NCI-H446 treated with DMSO at 0.1 percent for 48 hours (cell line): Measurements from ENCODE around the gene CEP55.
"Not testable (repeated sequence)": the region's sequence is repeated elsewhere in the genome, so short reads cannot be mapped to it uniquely, and the experiment has no call there.

ENCODE experiments used
- DNase-seq: peaks from one replicate; lab custom pipeline; 2025; lab: John Stamatoyannopoulos, UW

The CEP55 gene

GRCh38 chr10:93496322-93497041, at the start of gene CEP55:
TSS of gene CEP55 (plus strand) at chr10:93496612. CDS start at chr10:93500052, 3,440 bp downstream.
- peak; percentile 79 for DNase-seq

GRCh38 chr10:93447019-93447418, 49.4 kb upstream of the CEP55 start:
- no peak for DNase-seq

DNA sequence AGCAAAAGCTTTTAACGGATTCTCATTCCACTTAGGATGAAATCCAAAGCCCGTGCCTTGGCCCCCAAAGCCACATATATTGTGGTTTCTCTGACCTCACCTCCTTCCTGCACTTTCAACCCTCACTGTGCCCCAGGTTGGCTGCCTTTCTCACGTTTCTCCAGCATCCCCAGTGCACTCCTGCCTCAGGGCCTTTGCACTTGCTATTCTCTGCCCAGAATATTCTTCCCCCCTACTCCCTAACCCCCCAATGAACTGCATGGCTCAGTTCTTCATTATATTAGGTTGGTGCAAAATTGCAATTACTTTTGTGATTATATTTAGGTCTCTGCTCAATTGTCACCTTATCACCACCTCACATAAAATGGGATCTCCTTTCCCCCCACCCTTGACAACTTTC, 48.4 kb upstream of the CEP55 start:
- no peak for DNase-seq

DNA sequence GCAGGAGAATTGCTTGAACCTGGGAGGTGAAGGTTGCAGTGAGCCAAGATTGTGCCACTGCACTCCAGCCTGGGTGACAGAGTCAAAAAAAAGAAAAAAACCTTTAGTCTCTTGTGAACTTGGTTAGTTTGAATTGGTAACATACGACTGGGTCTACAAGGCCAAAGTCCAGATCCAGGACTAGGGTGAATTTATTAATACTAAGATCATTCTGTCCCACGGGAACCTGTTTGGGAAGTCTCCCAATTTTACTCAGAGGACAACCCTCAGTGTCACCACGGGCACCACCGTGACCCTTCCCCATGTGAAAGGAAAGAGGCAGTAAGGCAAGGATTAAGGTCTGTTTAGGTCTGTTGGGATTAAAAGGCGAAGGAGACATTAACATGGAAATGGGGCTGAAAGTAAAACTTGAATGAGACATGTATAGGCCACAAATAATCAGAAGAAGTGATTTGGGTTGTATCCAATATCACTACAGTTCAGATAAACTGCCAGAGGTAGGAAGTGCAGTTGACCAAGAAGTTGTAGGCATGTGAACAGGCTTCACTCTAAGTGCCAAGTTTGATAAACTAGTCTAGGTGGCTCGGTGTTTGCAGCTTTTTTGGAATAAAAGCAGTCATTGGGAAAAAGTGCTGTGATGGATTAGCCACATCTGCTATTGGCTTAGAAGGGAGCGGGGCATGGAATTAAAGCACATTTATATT, 45.0 kb upstream of the CEP55 start:
- DNase-seq, result no peak

DNA sequence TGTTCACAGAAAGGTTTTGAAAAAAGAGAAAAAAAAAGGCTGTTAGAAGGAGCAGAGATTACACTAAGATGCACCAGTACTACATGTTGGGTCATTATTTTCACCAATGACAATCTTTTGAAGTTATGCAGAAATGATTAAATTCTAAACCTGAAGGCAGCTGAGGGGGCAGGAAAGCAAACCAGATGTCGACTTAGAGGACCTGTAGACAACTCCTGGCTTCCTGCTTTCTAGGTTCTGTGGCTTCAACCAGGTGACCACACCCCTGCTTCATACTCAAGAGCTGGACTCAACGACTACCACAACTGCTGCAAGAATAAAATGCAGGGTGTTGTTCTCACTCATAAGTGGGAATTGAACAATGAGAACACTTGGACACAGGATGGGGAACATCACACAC, 44.3 kb upstream of the CEP55 start:
- DNase-seq, result no peak

DNA sequence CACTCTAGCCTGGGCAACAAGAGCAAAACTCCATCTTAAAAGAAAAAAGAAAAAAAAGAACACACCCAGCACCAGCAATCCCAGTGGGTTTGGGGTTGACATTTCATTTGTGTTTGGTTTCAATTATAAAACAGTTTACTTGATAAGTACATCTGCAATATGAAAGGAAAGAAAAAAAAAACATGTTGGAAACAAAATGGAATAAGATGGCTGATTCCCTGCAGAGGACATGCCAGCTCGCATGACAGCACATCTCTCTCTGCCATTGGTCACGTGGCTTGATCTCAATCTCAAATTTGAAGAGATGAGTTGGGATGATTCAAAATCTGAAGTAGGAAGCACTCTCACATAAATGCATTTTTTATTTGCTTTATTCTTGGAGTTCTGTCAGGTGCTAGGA, 42.3 kb upstream of the CEP55 start:
- no peak for DNase-seq

DNA sequence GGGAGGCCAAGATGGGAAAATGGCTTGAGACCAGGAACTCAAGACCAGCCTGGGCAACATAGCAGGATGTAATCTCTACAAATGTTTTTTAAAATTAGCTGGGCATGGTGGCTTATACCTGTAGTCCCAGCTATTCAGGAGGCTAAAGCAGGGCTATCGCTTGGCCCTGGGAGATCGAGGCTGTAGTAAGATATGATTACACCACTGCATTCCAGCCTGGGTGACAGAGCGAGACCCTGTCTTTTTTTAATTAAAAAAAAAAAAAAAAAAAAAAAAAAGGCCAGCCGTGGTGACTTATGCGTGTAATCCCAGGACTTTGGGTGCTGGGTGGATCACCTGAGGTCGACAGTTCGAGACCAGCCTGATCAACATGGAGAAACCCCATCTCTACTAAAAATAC, 41.7 kb upstream of the CEP55 start:
- no peak for DNase-seq

DNA sequence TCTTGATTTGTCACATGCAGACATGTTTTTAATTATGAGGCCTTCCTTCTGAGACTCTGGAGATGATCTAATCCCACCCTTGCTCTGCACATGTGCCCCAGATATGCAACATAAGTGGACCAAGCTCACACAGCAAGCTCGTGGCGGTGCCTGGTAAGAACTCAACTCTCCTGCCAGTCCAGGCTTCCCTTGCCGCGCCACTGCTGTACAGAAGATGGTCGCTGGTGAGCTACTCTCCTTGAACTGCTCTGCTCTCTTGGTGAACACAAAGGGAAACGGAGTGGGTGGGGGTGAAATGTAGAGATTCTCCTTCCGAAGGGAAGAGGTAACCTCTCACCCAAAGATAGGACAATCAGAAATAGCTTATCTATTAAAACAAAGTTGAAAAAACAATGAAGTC, 39.9 kb upstream of the CEP55 start:
- DNase-seq, result no peak

GRCh38 chr10:93457511-93457910, 38.9 kb upstream of the CEP55 start:
- no peak for DNase-seq

- no peak for DNase-seq
Measured at GRCh38 chr10:93458821-93459257, 37.6 kb upstream of the CEP55 start.

DNA sequence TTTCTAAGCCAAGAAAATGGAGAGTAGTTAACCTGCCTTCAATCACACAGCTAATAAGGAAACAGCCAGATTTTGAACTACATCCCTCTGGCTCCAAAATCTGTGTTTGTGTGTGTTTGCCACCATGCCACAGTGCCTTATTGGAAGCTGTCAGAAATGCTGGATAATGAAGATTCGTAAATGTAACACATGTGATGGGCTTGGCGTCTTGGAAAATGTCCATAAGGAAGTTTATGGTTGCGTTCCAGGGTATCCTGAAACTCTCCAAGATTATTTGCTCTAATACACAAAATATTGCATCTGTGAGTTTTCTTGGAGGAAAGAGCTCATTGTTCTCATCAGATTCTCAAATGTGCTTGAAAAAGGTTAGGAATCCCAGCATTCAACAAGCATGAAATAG, 36.9 kb upstream of the CEP55 start:
- no peak for DNase-seq

GRCh38 chr10:93461109-93461806, 35.2 kb upstream of the CEP55 start:
- no peak for DNase-seq

- DNase-seq, result no peak
Measured at GRCh38 chr10:93461807-93462178, 34.6 kb upstream of the CEP55 start.

GRCh38 chr10:93462371-93462770, 34.0 kb upstream of the CEP55 start:
- DNase-seq, result no peak

DNA sequence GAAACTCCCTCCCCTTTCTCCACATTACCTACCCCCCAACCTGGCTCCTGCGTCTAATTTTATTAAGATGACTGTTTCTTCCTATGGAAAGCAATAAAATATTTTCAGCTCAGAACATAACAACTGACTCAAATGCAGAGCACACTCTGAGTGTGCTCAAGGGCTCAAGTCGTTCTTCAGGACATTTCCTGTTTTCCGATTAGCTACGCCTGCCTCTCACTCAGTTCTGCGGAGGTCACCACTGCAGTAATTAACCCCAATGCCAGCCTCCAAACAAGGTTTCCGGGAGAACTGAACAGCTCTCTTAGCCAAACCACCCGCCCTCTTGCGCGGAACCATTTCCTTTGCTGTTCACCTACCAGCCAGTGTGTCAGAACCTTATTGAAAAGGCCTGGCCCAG, 33.5 kb upstream of the CEP55 start:
- DNase-seq, result no peak

DNA sequence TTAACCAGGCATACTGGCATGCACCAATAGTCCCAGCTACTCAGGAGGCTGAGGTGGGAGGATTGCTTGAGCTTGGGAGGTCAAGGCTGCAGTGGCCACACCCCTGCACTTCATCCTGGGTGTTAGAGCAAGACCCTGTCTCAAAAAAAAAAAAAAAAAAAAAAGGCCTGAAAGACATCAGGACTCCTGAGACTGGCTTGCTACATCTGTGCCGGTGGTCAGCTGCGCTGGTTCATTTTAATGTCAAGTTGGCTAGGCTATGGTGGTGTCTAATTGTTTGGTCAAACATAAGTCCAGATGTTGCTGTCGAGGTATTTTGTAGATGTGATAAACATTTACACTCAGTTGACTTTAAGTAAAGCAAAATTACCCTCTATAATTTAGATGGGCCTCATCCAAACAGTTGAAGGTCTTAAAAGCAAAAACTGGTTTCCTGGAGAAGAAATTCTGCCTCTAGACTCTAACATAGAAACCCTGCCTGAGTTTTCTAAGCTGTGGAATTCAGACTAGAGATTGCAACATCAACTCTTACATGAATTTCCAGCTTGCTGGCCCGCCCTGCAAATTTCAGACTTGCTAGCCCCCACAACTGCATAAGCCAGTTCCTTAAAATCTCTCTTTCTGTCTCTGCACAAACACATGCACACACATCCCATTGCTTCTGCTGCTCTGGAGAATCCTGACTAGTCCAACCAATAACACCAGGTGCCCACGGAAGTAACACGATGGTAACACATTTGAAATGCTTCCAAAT, 32.5 kb upstream of the CEP55 start:
- no peak for DNase-seq

- DNase-seq, result no peak
Measured at GRCh38 chr10:93464776-93465388, 31.5 kb upstream of the CEP55 start.

DNA sequence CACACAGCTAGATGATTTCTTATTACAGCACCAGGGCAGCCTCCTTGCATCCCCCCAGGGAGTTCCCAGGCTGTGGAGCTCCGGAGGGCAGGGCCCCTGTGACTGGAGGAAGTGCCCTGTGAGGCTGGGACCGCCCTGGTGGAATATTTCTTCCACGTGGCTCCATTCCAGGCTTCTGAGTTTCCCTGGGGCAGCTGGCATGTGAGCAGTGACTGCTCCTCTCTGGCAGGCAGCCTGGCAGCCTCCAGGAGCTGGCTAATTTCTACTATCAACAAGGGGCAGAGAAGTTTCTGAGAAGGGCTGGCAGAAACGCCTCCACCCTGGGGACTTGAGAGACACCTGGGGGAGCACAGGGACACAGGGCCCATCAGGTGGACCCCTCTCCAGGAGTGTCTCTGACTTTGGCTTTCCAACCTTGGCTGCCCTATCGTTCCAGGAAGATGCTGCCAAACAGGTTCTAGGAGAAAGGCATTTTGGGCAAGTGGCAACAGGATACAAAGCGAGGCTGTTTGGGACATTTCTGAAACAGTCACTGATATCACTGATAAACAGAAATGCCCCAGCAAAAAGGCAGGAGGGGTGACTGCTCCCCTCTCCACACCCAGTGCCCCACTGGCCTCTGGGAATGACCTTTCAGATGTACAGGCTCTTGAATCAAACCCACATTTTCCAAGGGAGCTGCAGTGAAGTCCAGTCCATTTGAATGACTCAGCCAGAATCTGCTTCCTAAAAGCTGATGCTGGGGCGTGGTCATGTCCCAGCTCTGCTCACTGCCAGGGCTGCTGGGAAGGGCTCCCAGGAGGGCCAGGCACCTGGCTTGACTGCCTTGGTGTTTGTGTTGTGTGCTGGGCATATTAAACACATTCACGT, 30.4 kb upstream of the CEP55 start:
- DNase-seq, result peak; percentile 71

DNA sequence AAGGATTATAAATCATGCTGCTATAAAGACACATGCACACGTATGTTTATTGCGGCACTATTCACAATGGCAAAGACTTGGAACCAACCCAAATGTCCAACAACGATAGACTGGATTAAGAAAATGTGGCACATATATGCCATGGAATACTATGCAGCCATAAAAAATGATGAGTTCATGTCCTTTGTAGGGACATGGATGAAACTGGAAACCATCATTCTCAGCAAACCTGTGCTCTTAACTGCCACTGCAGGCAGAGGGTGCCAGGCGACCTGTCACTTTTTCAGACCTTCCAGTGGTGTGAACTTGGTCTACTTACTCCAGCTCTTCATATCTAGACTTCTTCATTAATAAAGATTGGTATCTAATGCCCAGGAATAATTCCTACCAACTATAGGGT, 28.8 kb upstream of the CEP55 start:
- DNase-seq, result not testable (repeated sequence)

- no peak for DNase-seq
Measured at GRCh38 chr10:93468461-93469213, 27.8 kb upstream of the CEP55 start.
